Posterior vena cava (tissue), 2 donors: ENCODE results near the gene MARCKSL1. TPM values are rescaled to one million over a fixed set of nuclear protein-coding genes. Genes with fewer than 3 reads are reported as not detected.
"Not testable (repeated sequence)": the region's sequence is repeated elsewhere in the genome, so short reads cannot be mapped to it uniquely, and the experiment has no call there.

Experiments used
- DNase-seq: peaks from one replicate; pipeline ENCODE4 v3.0.0-alpha.2; 2020; ENCODE audit warnings: low spot score
- intact Hi-C, 2 donors: fragments of 100-400 bp; cut with DNase I; formaldehyde crosslinking; loops; one replicate each; pipeline versions ENCODE4 v1.14.1 to v1.14.2; 2022 to 2023
- total RNA-seq, 2 donors: library from RNA; stranded (reverse); fragmentation: NEBNext Ultra II Directional; extraction: Animal tissue kit (Norgen Biotek cat#: 25700); gene quantifications; one replicate each; pipeline ENCODE4 v1.2.1, GENCODE V29; 2021
- donor health status: DM: yes; HTN: yes; CAD: no.
- donor health status: DM: yes; HTN: yes; CAD: no.

The MARCKSL1 gene
- total RNA-seq, 2 donors from 2014 or later: 40.9 to 43.9 TPM

DNA sequence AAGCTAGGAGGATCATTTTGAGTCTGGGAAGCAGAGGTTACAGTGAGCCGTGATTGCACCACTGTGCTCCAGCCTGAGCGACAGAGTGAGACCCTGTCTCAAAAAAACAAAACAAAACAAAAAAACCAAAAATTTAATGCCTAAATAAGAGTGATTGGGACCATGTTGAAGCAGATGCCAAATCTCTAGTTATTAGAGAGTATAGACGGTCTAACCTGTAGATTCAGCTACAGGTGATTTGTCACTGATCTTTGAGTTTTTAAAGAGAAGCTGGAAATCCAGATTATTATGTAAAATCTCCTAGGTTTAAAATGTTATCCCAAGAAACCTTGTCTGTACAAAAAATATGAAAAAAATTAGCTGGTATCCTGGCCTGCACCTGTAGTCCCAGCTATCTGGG is 32.7 kb downstream of the MARCKSL1 start:
- DNase-seq: no peak
- intact Hi-C loops: no loop called here

DNA sequence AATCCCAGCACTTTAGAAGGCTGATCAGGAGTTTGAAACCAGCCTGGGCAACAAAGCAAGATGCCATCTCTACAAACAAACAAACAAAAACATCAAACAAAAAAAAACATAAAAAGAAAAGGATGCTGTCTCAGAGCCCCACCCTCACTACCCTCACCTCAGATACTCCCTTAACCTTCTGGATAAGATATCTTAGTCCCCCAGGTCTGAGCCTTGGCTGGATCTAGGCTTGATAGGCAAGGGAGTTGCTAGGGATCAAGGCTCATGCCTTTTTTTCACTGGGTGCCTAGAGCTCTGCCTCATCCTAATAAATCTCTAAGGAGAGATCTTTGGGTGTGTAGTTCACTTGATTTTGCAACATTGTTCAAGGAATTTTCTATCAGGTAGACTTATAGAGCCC is 36.7 kb downstream of the MARCKSL1 start:
- DNase-seq: peak; percentile 9
- intact Hi-C loops: no loop called here

DNA sequence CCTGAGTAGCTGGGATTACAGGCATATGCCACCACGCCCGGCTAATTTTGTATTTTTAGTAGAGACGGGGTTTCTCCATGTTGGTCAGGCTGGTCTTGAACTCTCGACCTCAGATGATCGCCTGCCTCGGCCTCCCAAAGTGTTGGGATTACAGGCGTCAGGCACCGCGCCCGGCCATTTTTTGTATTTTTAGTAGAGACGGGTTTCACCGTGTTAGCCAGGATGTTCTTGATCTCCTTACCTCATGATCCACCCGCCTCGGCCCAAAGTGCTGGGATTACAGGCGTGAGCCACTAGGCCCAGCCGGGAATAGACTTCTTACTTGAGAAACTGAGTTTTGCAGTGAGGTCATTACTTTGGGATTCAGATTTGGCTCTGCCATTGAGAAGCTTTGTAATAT is 37.8 kb downstream of the MARCKSL1 start:
- peak; percentile 66 for DNase-seq
- intact Hi-C loops: not testable (repeated sequence)

DNA sequence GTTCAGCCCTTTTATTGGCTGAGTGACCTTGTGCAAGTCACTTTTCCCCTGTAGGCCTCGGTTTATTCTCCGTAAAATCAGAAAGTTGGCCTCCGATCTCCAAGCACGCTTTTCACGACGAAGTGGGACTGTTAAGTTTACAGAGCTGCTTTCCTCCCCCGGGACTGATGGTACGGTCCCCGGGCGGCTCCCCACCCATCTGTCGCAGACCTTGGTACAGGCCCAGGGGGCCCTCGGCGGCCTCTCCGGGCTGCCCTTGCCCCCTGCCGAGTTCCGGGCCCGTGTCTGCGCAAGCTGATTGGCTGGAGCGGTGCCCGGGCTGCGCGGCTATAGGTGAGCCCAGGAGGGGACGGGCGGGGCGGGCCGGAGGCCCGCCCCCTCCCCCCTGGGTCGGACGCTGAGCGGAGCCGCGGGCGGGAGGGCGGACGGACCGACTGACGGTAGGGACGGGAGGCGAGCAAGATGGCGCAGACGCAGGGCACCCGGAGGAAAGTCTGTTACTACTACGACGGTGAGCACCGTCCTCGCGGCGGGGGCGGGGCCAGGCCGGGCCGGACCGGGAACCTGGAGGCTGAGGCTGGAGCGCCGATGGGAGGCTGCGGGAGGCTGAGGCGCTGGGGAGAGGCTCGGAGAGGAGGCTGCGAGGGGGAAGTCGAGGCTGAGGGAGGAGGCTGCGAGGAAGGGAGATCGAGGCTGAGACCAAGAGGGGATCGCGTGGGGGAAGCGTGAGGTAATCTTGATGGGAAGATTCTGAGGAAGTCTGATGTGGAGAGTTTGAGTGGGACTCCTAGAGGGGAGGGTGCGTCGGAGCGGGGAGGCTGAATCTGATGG is 44.1 kb downstream of the MARCKSL1 start, which contains the start of gene HDAC1:
Gene HDAC1, plus strand, starts transcription at position 376 of the 831 bp plus-strand sequence. Its CDS starts 87 bp downstream, at position 463.
- intact Hi-C loops: no loop called here
- DNase-seq: peak; percentile 97

DNA sequence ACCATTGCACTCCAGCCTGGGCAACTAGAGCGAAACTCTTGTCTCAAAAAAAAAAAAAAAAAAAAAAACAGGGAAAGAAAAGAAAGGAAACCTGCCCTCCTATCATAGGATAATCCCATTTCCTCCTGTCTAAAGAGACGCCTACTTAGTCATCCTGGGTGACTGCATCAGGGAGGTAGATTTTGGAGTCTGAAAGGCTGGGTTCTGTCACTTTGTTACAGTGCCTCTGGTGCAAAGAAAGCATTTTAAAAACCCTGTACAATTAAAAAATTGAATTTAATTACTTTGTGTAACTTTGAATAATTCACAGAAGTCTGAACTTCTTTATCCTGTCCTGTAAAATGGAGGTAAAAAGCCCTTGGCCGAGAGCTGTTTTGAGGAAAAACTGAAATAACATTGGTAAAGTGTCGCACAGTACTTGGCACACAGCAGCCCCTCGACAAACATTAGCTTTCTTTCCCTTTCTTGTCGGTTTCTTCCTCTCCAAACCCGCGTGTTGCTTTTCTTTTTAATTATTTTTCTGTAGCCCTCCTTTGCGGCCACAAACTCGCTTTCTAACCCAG is 44.8 kb downstream of the MARCKSL1 start:
- no peak for DNase-seq
- intact Hi-C loops: no loop called here

DNA sequence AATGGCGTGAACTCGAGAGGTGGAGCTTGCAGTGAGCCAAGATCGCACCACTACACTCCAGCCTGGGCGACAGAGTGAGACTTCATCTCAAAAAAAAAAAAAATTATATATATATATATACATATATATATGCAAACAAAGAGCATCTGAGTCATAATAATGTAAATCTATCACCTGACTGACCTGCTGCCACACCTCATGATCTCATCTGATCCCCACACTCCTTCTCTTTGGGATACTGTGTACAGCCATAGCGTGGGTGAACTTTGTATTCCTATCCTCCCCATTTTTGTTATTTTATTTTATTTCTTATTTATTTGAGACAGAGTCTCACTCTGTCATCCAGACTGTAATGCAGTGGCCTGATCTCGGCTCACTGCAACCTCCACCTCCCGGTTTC is 46.8 kb downstream of the MARCKSL1 start:
- no peak for DNase-seq
- intact Hi-C loops: no loop called here

DNA sequence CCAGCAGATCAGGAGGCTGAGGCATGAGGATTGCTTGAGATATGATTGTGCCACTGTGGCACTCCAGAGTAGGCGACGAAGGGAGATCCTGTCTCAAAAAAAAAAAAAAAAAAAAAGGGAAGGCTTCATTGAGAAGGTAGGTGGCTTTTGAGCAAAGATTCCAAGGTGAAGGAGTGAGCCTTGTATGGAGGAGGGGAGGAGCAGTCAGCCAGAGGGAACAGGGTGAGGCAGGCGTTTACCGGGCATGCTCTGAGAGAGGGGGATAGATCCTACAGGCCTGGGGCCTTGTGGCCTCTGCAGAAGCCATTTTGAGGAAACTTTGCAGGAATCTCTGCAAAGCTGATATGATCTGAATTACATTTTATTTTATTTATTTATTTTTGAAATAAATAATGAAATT is 49.3 kb downstream of the MARCKSL1 start:
- intact Hi-C loops: no loop called here
- DNase-seq: peak; percentile 5

DNA sequence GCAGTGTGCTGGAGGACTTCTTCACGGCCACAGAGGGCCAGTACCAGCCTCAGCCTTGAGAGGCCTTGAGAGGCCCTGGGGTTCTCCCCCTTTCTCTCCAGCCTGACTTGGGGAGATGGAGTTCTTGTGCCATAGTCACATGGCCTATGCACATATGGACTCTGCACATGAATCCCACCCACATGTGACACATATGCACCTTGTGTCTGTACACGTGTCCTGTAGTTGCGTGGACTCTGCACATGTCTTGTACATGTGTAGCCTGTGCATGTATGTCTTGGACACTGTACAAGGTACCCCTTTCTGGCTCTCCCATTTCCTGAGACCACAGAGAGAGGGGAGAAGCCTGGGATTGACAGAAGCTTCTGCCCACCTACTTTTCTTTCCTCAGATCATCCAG is 50.4 kb downstream of the MARCKSL1 start:
- intact Hi-C loops: no loop called here
- DNase-seq: no peak

DNA sequence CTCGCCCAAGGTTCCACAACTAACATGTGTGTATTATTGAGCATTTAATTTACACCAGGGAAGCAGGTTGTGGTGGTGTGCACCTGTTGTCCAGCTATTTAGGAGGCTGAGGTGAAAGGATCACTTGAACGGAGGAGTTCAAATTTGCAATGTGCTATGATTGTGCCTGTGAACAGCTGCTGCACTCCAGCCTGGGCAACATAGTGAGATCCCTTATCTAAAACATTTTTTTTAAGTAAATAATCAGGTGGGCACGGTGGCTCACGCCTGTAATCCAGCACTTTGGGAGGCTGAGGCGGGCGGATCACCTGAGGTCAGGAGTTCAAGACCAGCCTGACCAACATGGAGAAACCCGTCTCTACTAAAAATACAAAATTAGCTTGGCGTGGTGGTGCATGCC is 51.3 kb downstream of the MARCKSL1 start:
- intact Hi-C loops, DNase-seq: not testable (repeated sequence)

Other genes starting within 250 kb of the MARCKSL1 start
- gene KPNA6, start 228.2 kb downstream of the MARCKSL1 start, total RNA-seq: 10 to 100 TPM; 60.7 to 66.3 TPM
- gene TXLNA, start 156.6 kb downstream of the MARCKSL1 start, total RNA-seq: 10 to 100 TPM; 44.8 to 45.3 TPM
- 1 to 10 TPM; 7.5 to 8.3 TPM for gene CCDC28B, start 135.6 kb downstream of the MARCKSL1 start, total RNA-seq
- gene IQCC, start 130.6 kb downstream of the MARCKSL1 start, total RNA-seq: 1 to 10 TPM in 1 of 2 donors, under 1 TPM in 1; 0.33 to 1.1 TPM
- gene DCDC2B, start 127.1 kb downstream of the MARCKSL1 start, total RNA-seq: not detected
- gene TMEM234, start 113.9 kb downstream of the MARCKSL1 start, total RNA-seq: 10 to 100 TPM; 12.7 to 15.9 TPM
- 100 to 1,000 TPM; 117 to 131 TPM for gene EIF3I, start 113.8 kb downstream of the MARCKSL1 start, total RNA-seq
- 1 to 10 TPM; 8.6 to 9.2 TPM for gene FAM167B, start 89.0 kb downstream of the MARCKSL1 start, total RNA-seq
- 1 to 10 TPM; 1.1 to 1.3 TPM for gene LCK, start 85.0 kb downstream of the MARCKSL1 start, total RNA-seq
- 10 to 100 TPM; 36.6 to 40.8 TPM for gene HDAC1, start 44.1 kb downstream of the MARCKSL1 start, total RNA-seq
- gene FAM229A, start 26.3 kb upstream of the MARCKSL1 start, total RNA-seq: 1 to 10 TPM; 4.4 to 5.4 TPM
- 1 to 10 TPM; 2.6 to 3.9 TPM for gene TSSK3, start 26.3 kb upstream of the MARCKSL1 start, total RNA-seq
- 10 to 100 TPM; 37.2 to 42.5 TPM for gene BSDC1, start 58.2 kb upstream of the MARCKSL1 start, total RNA-seq
- gene ZBTB8B, start 128.8 kb upstream of the MARCKSL1 start, total RNA-seq: not detected
- 10 to 100 TPM; 10.4 TPM for gene ZBTB8A, start 203.2 kb upstream of the MARCKSL1 start, total RNA-seq